Activated CD4-positive, alpha-beta T cell treated with anti-CD3 and anti-CD28 coated beads for 24 hours (primary cell): Measurements from ENCODE around the gene SLC25A36.

Experiments
- DNase-seq, 2 donors: peaks; one replicate each; pipeline ENCODE4 v3.0.0-alpha.2; 2020; ENCODE audit warnings: low read depth in 2 of 2

SLC25A36 gene

DNA sequence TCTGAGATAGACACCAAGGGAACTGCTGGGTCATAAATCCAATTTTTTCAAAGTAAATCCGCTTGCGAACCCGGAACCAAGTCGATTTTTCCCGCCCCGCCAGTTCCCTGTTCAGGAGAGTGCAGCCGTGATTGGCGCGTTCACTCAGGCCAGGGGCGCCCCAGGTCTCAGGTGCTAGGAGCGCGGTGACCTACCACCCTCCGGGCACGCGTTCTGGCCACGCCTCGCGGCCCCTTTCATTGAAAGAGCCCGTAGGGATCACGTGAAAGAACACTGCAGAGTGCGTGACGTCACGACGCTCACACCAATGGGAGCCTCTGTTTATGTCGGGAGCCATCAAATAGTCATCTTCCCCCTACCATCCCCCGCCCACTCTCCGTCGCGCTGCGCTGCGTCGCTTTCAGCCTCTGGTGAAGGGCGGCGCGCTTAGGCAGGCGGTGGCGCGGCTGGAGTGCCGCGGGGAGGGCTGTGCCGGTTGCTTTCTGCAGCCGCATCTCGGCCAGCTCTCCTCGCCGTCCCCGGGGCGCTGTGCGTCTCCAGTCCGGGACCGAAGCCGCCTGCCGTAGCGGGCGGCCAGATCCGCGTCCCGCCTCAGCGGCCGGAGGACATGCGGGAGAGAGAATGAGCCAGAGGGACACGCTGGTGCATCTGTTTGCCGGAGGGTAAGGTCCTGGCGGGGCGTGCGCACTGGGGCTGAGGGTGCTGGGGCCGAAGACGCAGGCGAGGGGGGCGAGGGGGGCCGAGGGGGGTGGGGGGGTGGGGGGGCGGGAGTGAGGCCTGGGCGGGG is at the start of gene SLC25A36:
Gene SLC25A36, plus strand, starts transcription at position 403 of the 787 bp plus-strand sequence. Its CDS starts 219 bp downstream, at position 622.
- peak; percentile 93 to 95 for DNase-seq

DNA sequence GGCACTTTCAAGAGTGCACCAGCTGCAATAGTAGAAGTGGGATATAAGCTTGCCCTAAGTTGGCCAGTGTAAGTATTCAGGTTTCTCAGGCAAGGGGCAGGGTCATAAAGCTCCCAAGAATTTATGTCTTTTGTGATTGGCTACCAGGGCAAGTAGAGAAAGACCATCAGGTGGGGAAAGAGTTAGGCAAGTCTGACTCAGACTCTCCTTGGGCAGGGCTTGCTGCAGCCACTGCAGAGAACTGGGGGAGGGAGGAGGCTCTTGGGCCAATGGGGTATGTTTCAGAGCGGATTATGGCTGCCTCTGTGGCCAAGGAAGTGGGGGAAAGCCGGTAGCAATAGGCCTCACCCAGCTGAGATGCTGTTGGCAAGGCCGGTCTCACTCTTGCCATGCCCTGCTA is 44.6 kb upstream of the SLC25A36 start:
- DNase-seq, result no peak

- DNase-seq, result peak in 1 of 2 donors; percentile 7
Observed at GRCh38 chr3:140898340-140899180, 43.1 kb upstream of the SLC25A36 start.

- DNase-seq, result no peak
Observed at GRCh38 chr3:140899363-140899762, 42.3 kb upstream of the SLC25A36 start.

DNA sequence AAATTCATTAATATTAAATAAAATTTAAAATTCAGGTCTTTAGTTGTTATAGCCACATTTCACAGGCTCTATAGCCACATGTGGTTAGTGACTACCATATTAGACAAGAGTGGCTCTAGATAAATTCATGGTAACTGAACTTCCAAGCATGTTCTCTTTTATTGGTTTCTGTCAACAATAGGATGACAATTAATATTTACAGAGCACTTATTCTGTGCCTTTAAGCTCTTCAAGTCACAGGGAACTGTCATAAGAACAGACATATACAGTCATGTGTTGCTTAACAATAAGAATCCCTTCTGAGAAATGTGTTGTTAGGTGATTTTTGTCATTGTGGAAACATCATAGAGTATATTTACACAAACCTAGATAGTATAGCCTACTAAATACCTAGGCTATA is 38.8 kb upstream of the SLC25A36 start:
- no peak for DNase-seq

DNA sequence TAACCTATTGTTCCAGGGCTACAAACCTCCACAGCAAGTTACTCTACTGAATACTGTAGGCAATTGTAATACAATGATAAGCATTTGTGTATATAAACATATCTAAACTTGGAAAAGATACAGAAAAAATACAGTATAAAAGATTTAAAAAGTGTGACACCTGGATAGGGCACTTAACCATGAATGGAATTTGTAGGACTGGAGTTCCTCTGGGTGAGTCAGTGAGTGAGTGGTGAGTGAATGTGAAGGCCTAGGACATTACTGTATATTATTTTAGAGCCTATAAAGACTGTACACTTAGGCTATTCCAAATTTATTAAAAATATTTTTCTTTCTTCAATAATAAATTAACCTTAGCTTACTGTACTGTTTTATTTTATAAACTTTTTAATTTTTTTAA is 38.4 kb upstream of the SLC25A36 start:
- DNase-seq, result no peak

GRCh38 chr3:140904521-140904920 is 37.1 kb upstream of the SLC25A36 start:
- no peak for DNase-seq

- DNase-seq, result no peak
Observed at GRCh38 chr3:140905559-140905958, 36.1 kb upstream of the SLC25A36 start.

DNA sequence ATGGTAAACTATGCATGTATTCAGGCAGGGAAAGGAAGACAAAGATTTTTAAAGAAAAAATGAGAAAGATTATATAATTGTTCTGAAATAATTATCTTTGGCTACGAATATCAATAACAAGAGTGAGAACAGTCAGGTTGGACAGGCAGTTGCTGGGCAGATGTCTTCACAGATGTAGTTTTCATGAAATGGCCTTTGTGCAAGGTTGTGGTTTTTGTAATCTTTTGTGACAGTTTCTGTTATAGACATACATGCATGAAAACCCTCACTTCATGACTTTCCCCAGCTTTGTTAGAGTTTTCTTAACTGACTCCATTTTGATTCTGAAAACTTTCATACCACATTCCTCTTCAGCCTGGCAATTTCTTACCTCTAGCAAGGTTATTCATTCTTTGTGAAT is 34.9 kb upstream of the SLC25A36 start:
- DNase-seq, result no peak

- DNase-seq, result no peak
Observed at GRCh38 chr3:140910860-140911259, 30.8 kb upstream of the SLC25A36 start.

DNA sequence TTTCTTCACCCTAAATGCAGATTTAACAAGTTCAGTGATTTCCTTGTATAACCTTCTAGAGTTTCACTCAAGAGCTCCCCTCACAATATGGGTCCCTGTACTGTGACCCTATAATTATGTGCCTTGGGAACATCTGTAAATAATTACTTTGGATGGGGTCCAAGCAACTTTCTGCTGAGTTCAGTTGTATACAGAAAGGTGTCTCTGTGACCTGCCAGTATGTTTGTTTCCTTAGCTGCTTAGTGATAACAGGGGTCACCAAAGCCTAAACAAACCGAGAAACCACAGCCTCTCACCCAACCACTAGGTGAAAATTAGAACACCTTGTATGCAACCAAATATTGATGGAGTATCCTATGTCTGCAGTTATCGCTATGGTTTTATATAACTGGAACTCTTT is 29.8 kb upstream of the SLC25A36 start:
- no peak for DNase-seq

GRCh38 chr3:140913728-140914127 is 27.9 kb upstream of the SLC25A36 start:
- no peak for DNase-seq

GRCh38 chr3:140914384-140914945 is 27.2 kb upstream of the SLC25A36 start:
- no peak for DNase-seq

- no peak for DNase-seq
Observed at GRCh38 chr3:140916603-140917002, 25.0 kb upstream of the SLC25A36 start.

DNA sequence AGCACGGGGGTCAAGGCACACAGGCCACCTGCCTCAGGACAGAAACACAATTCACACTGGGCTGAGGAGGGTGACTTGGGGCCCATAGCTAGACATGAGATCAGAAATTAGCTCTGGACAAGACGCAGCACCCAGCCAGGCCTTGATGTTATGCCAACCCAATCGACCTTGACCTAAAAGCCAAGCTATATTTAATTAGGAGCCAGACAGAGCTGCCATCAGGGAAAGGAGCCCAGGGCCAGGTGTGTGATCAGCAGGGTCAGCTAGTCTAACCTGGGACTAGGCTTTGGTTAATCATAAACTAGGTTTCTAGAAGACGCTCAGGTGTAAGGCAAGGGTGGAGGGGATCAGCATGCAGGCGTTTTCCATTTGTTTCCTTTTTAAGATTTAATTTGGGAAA is 23.9 kb upstream of the SLC25A36 start:
- no peak for DNase-seq

DNA sequence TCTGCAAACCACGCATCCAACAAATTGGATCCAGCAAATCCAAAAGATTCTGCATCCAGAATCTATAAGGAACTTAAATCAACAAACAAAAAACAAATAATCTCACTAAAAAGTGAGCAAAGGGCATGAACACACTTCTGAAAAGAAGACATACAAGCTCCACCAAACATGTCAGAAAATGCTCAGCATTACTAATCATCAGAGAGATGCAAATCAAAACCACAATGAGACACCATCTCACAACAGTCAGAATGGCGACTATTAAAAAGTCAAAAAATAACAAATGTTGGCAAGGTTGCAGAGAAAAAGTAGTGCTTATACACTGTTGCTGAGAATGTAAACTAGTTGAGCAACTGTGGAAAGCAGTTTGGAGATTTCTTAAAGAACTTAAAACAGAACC is 21.6 kb upstream of the SLC25A36 start:
- DNase-seq, result no peak

- no peak for DNase-seq
Observed at GRCh38 chr3:140922634-140923033, 19.0 kb upstream of the SLC25A36 start.

- DNase-seq, result no peak
Observed at GRCh38 chr3:140924097-140924873, 17.4 kb upstream of the SLC25A36 start.

DNA sequence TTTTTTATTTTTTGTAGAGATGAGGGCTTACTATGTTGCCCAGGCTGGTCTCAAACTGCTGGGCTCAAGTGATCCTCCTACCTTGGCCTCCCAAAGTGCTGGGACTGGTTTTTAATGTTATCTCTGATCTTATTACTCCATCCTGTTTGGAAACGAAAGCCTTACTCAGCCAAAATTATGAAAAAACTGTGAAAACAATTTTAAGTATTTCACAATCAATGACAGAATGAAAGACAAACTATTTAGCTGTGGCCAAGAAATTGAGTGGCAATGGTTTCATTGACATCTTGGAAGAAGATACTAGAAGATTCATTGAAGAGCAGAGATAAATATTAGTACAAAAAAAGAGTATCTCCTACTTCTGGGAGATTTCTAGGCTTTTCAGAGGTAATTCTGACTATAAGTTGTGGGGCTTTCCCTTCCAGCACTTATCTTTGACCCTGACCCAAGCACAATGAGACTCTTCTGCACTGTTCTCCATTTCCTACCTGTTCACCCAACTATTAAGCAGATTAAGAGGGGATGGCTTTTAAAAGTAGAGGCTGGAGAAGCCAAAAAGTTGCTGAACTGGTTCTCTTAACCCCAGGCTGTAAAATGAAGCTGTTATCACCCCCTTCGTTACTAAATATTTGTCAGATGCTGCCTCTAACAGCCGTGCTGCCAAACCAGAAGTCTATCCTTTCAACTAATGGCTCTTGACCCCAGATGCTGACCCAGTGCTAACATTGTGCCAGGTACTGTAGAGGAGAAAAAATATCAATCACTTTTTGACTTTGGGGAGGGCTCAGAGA is 14.2 kb upstream of the SLC25A36 start:
- no peak for DNase-seq

- DNase-seq, result no peak
Observed at GRCh38 chr3:140929446-140929845, 12.2 kb upstream of the SLC25A36 start.

DNA sequence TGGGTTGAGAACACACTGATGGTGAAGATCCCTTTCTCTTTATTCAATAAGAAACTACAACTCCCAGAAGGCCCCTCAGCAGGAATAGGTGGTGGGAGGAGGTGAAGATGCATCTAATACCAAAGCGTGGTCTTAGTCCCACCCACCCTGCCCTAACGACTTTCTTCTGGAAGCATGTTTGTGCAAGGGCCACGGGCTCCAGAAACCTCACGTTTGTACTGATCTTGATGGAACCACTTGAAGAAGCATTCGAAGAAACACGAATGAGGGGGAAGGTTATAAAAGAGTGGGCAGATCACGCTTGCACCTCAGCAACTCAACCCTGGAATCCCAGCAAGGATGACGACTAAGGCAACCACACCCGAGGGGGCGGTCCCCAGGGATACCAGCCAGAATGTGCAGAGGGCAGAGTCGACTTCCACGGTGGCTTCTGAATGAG is 10.6 kb upstream of the SLC25A36 start:
- DNase-seq, result no peak
